NCI-H2227 treated with DMSO at 0.1 percent for 48 hours (cell line): ENCODE measurements around the gene MSI2.

Experiments
- DNase-seq: peaks from one replicate; lab custom pipeline; 2025; lab: John Stamatoyannopoulos, UW

Gene MSI2

DNA sequence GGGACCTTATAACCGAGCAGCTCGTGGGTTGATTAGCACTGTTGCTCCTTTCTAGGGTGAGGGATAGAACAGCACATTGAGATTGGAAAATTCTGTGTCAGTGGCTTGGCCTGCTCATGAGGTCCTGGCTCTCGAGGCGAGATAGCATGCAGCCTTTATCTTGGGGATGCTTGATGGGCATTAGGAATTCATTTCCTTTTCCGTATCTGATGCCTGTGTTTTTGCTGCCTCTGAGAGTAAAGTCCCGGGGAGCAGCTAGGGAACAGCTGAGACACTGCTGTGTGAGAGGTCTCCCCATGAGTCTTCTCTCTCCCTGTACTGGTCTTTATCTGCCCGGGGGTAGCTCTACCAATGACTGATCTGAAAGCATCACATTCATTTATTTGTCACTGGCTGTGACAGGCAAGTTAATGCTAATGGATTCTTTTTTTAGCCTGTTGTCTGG, 14.5 kb downstream of the MSI2 start:
- DNase-seq = no peak

DNA sequence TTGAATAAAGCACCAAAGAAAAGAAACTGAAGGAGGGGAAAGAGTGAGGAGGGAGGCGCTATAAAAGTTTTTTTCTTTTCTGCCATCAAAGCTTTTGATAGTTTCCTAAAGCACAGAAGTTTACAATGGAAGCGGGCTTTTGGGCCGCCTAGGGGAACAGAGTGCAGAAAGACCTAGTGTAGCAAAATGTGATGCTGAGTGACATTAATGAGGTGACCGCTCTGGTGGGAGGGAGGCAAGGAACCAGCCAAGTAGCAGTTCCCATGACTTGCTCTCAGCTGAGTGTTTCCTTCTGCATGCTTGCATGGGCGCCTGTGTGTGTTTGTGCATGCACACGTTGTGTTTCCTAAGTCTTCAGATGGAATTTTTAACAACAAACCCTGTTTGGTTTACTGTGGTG, 15.5 kb downstream of the MSI2 start:
- no peak for DNase-seq

DNA sequence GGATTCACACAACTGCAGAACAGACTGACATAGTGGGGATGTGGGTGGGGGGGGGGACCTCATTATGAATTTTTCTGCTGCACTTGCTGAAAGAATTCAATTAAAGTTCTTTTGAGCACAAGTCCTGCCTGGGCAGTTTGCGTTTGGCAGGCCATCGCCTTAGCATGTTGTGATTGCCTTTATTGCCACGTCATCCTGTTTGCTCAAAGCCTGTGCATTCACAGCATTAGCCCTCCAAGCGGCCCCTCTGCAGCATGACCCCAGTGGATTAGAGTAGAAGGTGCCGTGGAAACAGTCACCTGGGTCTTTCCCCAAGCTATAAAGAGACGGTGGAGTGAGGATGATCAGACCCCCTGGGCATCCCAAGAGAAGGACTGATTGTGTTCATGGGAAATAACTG, 17.2 kb downstream of the MSI2 start:
- DNase-seq = no peak

DNA sequence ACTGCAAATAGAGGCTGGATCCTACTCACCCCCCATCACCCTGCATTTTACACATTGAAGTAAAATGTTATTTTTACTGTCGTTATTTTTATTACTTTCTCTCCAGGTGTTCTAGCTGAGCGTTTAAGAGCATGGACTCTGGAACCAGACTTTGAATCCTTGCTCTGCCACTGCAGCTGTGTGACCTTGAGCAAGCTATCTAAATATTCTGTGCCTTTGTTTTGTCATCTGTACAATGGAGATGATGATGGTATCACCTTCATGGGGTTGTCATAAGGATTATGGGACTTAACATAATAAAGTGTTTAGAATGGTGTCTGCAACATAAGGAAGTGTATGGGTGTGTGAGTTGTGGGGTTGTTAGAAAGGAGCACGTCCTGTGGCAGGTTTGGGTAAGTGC, 17.8 kb downstream of the MSI2 start:
- DNase-seq = no peak

DNA sequence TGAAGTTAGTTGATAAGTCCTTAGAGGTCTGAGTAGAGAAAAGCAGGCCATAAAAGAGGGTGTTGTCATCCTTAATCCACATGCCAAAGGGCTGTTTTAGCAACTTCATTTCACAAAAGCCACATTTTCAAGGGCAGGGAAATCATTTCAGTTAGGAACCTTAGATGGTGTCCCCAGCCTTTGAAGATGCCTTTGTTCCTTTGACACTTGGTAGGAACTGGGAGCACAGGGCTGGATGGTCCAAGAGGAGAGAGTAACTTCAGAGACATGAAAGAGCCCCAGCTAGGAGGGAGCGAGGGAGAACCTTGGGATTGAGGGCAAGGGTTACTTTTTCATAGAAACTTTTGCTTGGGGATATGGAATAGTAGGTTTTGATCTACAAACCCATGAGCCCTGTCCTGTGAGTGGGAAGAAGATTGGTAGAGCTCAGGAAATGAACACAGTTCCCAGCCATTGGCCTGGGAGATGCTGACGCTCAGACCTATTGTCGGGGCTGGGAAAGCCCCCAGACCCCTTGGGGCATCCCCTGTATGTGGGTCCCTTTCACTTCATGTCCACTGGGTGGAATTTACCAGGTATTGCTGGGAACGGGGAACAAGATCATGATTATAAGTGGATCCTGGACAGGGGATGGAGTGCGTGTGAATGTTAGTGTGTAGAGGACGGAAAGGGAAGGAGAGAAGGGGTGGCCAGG, 18.9 kb downstream of the MSI2 start:
- DNase-seq = no peak

DNA sequence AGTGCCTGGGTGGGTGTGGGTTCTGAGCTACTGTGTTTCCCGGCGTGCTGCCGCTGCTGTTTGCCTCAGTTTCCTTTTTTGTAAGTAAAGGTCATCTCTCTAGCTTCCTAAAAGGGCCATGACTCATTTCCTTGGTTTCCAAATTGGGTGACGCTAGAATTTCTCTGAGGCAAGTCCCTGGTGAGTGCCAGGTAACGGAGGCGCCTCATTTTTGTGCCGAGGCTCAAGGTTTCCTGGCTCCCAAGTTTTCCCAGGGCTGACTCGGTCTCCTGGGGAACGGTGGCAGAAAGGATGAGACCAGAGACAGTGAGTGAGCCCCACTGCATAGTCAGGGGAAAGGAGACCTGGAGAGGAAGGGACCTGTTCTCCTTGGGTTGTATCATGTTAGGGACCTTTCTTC, 20.3 kb downstream of the MSI2 start:
- no peak for DNase-seq

DNA sequence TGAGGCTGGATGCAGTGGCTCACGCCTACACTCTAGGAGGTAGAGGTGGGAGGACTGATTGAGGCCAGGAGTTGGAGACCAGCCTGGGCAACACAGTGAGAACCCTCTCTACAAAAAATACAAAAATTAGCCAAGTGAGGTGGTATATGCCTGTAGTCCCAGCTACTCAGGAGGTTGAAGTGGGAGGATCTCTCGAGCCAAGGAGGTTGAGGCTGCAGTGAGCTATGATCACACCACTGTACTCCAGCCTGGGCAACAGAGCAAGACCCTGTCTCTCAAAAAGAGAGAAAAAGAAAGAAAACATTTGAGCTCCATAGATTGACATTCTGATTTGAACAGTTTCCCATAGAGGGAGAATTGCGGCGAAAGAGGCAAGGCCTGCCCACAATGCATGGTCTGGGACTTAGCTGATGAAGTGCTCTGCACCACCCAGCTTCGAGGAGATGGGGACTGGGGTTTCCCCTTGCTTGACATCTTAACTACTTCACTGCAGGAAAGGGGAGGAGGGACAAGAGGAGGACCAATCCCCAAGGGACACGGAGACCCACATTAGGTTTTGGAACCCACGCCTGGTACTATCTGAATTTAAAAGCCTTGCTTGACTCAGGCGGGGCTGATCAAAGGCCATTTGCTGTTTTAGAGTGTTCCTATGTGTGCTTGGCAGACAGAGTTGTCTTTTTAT, 21.7 kb downstream of the MSI2 start:
- no peak for DNase-seq

DNA sequence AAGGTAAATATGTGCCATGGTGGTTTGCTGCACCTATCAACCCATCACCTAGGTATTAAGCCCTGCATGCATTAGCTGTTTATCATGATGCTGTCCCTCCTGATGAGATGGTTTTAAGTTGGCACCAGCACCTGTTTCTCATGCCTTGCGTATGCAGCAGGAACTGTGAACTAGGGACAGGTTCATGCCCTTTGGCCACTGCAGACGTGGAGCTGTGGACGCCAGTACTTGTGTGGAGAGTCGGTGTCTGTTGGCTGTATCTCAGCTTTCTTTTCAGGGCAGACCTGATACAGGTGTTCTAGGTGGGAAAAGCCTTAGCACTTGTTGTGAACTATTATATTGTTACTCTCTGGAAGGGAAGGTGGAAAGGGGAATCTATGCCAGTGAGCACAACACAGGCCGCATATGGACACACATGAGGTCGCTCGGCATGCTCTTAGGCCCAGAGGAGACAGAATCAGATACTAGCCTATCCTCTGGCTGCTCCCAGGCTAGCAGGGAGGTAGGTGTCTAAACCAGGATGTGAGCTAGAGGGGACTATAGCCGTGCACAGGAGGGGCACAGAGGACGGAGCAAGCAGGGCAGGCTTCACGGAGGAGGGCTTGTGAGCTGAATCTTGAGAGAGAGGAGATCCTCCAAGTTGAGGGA, 22.5 kb downstream of the MSI2 start:
- no peak for DNase-seq

DNA sequence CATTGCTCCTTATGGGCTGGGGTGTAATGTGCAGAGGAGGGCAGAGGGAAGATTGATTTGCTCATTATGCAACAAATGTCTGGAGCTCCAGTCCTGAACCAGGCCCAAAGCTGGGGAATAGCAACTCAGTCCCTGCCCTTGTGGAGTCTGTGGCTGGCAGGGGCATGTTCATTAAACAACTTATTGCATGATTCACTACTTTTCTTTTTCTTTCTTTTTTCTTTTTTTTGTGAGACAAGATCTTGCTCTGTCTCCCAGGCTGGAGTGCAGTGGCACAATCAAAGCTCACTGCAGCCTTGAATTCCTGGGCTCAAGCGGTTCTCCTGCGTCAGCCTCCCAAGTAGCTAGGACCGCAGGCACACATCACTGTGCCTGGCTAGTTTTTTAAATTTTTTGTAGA, 23.1 kb downstream of the MSI2 start:
- DNase-seq = no peak

DNA sequence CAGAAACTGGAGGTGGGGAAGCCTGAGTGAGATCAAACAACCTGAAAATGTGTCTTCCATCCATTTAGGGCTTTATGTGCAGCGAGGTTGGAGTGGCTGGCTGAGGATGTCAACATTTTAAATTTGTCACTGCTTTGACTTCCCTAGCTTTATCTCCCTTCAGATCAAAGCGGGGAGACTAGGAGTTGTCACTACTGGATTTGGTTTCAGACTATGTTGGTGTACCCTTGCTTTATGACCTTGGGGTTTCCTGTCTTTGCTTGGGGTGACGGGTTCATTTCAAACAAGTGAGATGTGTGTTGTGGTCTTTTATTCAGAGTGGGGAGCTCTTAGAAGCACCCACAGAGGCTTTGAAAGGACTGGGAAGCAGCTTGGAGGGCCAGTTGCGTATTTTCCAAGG, 25.6 kb downstream of the MSI2 start:
- no peak for DNase-seq

DNA sequence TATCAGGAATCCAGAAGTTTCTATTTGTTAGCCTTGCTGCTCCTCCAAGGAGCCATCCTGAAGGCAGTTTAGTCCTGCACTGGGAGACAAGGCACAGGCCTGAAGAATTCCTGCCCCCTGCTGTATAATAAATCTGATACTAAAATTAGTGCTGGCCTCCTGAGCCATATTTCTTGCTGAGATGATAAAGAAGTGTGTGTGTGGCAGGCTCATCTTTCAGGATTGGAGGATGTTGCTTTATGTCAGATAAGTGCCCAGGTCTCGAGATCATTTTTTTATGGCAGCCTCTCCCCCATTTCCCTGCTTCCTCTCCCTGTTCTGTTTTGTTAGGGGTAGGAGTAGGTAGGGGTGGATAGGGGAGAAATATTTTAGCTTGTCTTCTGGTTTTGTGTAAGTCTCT, 26.0 kb downstream of the MSI2 start:
- DNase-seq = peak; percentile 81

DNA sequence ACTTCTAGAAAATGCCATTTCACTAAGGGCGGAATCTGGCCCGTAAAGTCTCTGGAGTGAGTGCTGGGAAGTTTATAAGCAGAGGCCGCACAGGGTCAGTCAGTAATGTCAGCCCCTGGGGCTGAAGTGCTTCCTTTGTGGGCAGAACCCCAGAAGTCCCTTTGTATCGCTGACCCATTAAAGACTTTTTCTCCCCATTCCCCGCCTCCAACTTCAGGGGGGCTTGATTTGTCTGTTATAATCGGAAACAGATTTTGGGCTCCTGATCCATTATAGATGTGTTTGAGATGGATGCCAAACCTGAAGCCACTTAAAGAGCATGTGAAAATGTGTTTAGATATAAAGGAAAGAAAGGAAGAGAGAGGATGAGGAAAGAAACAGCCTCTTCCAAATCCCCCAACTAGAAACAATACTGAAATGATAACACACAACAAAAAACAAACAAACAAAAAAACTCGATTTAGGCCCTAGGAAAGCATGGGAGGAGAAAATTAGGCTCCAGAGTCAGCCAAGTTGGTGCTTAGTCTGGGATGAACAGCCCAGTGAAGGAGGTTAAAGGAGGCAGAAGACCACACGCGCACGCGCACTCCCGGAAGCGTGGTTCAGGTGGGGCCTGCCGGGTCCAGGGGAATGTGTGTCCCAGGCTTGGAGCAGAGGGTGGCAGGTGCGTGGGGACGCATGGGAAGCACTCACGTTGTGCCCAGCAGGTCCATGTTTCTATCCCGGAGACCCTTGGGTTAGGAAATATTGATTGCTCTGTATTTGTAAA, 27.1 kb downstream of the MSI2 start:
- peak; percentile 36 for DNase-seq

DNA sequence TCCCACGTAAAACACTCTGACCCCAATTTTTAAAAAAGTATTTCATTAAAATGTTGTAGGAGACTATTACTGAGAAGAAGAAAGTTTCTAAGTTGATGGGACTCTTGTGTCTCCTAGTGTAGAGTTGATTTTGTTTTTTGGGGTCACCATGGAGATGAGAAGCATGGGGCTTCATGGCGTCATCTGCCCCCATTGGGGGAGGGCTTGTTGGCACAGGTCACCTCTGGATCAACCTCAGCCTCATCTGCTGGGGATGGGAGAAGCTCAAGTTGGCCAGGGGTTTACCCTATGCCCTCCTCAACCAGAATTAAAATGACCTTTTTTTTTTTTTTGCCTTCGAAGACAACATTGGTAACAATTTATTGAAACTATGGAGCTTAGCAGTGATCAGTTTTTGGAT, 28.3 kb downstream of the MSI2 start:
- DNase-seq = no peak

DNA sequence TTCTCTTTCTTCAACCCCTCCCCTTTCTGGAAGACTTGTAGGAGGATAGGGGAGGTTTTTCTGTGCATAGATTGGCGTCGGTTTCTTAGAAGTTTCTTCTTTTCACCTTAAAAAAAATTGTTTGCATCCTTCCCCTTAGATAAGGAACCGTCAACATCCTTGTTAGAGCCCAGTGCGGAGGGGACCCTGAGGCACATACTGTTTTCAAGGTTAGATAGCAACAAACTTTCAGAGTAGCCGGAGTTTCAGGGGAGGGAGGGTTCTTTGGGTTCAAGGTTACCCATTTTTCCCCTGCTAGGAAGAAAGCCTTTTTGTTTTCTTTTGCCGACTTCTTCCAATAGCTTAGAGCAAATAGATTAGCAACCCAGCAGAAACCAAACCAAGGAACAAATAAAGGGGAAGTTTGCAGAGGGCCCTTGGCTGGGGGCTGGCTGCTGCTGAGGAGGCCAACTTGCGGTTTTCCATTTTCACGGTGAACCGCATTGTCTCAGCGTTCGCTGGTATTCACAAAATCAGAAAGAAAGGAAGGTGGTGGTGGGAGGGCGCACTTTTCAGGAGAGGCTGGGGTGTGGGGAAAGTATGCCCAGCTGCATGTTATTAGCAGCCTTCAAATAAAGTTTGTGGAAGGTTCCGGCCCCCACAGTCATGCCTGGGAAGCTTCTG, 28.8 kb downstream of the MSI2 start:
- DNase-seq = no peak

DNA sequence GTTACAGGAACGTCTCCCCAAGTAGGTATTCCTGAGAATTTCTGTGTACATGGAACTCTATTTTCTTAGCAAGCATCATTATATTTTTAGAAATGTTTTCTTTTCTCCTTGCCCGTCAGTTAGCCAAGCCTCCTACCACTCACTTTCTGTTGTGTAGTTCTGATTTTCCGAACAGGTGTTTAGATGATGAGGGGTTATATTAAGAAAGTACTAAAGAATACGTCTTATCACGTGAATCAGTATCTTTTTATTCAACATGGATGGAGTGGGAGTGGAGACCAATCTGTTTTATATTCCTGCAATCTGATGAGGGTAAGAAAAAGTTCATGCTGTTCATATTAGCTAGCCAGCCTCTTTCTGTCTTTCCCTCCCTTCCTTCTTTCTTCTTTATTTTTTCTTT, 29.4 kb downstream of the MSI2 start:
- DNase-seq = no peak

DNA sequence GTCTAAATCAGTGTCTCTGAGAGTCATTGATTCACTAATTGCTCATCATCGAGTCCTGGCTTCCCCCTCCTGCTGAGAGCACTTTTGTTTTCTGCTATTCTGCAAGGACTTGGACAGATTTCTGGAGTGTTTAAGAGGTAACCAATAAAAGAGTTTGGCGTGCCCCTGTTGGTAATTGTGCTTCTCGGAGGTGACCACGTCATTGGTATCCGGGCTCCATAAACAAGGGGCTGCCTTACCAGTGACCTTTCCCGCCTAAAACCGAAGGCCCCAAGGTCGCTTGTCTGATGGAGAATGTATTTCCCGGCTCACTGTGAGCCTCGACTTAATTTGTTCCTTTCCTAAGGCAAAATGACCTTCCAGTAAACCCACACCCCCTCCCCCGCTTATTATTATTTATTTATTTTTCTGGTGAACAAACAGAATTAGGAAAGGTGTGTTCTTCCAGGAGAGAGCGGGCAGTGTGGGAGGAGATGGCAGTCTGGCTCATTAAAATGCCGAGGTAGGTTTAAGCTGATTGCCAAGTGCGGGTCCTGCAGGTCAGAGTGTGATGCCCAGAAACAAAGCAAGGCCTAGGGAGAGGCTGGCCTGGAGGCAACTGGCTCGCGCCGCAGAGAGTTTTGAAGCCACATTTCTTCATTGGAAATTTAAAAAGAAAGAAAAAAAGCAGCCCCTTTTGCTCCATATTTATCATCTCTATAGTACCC, 30.2 kb downstream of the MSI2 start:
- no peak for DNase-seq

DNA sequence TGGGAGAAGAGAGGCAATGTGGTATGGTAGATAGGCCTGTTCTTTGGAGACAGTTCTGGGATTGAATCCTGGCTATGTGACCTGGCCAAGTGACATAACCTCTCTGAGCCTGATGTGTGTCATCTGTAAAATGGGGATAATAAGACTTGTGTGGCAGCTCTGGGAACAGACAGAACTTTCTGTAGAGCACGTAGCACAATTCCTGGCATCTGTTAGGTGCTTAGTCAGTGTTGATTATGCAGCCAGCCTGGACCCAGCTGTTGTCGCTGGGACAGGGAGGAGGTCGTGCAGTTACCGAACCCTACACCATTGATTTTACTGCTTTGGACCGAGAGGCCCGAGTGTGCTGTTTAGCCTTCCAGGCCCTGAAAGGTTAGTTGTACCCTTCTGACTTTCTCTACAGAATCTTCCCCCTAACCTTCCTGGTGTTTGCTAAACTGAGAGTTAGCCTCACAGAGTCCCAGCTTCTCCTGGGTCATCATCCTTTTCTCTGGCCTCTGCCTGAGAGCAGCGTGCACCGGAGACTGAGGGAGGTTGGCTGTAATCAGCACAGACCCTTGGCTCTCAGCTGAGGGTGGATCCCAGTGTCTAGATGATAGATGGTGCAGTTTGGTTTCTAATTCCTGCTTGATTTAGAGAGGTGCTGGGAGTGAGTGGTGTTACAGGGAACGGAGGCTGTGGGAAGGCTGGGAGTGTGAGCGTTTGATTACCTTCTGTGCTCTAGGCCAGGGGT, 31.9 kb downstream of the MSI2 start:
- DNase-seq = no peak

DNA sequence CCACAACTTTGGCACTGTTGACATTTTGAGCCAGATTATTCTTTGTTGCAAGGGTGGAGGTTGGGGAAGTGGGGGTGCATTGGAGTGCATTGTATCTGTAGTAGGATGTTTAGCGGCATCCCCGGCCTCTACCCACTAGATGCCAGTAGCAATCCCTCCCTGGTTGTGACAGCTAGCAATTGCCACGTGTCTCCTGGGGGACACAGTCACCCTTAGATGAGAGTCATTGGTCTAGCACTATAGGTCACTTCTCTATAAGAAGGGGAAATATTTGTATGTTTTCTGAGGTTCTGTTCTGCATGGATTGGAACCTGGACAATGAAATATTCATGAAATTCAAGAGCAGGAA, 32.4 kb downstream of the MSI2 start:
- DNase-seq = no peak

DNA sequence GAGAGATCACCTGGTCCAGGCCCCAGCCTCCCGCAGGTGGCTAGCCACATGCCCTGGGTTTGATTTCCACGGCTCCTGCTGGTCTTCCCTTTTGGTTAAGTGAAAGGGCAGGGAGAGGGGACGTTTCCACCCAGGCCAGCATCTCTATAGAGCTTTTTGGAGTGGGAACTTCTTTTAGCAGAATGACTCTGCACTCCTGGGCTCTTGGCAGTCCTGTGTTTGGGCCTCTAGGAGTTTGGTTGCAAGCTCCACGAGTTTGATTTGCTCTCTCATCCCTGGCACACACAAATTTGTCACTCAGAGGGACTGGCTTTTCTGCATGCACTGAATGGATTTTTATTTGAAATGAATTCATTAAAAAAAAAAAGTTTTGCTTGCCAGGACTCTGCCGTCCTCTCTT, 32.8 kb downstream of the MSI2 start:
- DNase-seq = no peak

DNA sequence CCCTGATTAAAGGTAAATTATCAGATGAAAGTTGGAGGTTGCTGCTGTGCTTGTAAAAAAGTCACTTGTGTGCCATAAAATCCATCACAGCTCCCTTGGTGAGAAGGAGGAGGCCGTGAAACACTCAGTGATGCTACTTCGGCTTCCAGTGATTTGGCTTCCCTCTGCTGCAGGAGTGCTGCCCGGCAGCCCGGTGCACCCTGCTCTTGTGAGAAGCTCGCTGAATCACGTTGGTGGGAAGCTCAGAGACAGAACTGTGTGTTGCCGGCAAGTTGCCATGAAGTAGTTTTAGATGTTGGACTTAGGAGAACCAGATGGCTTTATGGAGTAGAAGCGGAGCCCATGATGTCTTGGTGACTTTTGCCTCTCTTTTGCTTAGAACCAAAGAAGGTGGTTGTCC, 33.3 kb downstream of the MSI2 start:
- no peak for DNase-seq

DNA sequence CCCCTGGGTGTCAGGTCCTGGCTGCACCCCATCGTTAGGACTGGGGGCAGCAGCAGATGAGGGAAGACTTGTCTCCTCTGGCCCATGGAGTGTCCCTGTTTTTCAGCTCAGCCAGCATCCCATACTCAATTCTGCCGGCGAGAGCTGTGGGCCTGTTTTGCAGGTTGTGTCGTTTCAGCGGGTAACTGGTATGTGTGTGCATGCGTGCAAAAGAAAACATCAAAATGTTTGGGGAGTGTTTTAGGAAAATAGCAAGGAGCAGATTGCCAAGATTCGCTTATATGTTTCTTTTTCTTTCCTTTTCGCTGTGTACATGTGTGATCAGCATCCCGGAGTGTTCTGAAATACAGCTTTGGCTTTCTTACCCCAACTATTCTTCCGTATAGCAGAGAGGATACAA, 34.7 kb downstream of the MSI2 start:
- no peak for DNase-seq
